ENCODE results near the gene BCL11A. TPM values are rescaled to one million over a fixed set of nuclear protein-coding genes. Genes with fewer than 3 reads are reported as not detected.
"Not testable (repeated sequence)": the region's sequence is repeated elsewhere in the genome, so short reads cannot be mapped to it uniquely, and the experiment has no call there.

The BCL11A gene
- total RNA-seq, 1 experiment from 2014 or later: 4.7 TPM

DNA sequence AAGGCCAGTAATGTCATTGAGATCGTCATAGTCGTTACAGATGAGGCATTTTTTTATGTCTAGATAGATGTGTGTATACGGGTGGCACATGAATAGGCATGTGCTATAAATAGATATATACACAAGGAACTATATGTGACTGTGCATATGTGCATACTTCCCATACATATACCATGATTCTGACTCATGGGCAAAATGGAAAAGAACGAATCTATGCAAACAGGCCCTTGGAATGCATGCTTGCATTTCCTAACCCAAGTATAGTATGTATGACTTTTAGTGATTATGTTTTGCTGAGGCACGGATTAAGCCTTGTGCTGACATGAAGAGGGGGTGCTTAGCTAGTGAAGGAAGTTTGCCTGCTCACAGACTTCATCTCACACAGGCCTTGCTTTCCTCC lies 111.7 kb downstream of the BCL11A start:
- DNase-seq (ENCODE audit: low read depth, low spot score): no peak
- in situ Hi-C loops (cut with HindIII; ENCODE audit: low pct_unique_long_range_greater_than_20kb, low sequenced_read_pairs): no loop called here

DNA sequence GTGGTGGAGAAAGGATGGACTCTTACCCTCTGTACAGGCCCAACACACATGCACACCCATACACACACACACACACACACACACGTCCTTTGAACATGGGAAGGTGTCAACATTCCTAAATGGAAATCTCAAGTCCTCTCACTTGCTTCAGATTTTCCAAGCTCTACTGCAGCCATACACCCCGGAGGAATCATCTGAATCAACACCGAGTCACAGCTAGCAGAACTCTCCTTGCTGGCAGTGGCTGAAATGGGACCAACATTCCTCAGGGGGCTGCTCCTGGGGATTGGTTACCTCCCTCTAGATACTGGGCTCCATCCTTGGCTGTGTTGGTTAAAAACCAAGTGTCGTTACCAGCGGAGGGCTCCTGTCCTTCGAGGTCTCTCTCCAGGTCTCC lies 112.7 kb downstream of the BCL11A start:
- no peak for DNase-seq (ENCODE audit: low read depth, low spot score)
- in situ Hi-C loops (cut with HindIII; ENCODE audit: low pct_unique_long_range_greater_than_20kb, low sequenced_read_pairs): no loop called here

DNA sequence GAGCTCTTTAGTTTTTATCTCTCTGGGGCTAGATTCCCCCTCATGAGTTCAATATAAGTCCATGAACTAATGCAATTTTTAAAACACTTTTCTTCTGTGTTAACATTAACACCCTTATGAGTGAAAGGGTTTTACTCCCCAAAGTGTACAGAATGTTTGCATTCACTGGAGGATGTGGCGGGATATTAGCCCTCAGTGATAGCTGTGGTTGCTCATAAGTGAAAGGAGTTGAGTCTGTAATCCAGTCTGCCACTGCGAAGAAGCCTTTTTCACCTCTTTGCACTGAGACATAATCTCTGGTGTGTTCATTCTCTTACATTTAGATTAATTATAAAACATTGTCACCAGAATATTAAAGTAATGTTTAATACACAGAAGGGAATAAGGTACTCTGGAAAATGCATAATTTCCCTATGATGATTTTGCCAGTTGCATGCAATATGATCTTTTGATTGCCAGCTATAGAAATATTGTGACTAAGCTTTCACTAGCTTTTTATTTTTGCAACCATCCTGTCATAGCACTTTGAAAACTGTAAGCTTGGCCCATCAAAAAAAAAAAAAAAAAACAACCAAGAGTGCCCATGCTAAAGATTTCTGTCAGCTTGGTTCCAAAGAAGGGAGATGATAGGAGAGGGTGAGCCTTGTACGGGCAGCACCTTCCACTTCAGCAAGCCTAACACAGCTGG lies 113.2 kb downstream of the BCL11A start:
- DNase-seq (ENCODE audit: low read depth, low spot score): no peak
- in situ Hi-C loops (cut with HindIII; ENCODE audit: low pct_unique_long_range_greater_than_20kb, low sequenced_read_pairs): no loop called here

DNA sequence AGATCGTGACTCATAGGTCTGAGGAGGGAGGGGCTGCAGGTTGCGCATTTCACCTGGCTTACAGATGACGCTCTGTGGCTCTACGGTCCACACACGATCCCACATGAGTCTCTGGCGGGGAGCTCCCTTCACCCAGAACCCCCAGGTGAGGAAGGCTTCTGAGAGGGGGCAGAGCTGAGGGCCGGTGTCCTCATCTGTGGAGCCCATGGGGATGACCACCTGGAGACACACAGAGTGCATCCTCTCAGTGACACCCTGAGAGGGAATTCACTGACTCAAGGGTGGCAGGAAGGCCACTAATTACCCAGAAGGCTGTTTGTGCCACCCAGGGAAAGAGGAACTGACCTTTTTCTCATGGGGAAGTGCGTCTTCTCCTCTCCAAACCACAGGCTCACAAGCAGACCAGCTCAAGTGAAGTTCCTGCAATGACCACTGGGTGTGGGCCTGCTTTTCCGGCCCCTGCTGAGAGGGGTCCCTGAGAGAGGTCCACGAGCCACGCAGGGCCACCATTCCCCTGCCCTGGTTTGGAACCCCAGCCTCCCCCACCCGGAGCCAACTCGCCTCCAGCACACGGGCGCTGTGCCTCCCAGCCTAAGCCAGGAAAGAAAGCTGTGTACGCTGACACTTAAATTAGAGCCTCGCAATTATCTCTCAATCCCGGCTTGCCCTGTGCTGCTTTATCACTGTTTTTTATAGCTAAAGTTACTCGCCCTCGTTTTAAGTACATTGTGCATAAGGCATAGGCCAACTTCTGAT lies 114.1 kb downstream of the BCL11A start:
- peak; percentile 61 for DNase-seq (ENCODE audit: low read depth, low spot score)
- in situ Hi-C loops (cut with HindIII; ENCODE audit: low pct_unique_long_range_greater_than_20kb, low sequenced_read_pairs): no loop called here

DNA sequence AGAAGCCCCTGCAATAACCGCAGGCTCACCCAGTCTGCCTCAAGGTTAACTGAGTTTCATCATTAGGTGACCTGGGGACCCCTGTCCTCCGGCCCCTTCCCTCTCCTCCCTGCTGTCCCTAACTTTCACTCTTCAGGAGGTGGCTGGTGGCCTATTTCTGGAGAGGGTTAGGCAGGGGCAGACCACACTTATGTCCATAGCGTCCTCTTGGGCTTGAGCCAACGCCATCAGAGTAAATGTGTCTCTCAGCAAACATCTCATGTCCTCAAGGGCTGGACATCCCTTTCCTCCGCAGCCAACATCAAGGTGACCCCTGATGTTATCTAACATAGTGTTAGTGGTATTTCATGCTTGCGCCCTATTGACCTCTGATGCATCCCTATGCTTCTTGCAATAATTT lies 114.8 kb downstream of the BCL11A start:
- in situ Hi-C loops (cut with HindIII; ENCODE audit: low pct_unique_long_range_greater_than_20kb, low sequenced_read_pairs): no loop called here

DNA sequence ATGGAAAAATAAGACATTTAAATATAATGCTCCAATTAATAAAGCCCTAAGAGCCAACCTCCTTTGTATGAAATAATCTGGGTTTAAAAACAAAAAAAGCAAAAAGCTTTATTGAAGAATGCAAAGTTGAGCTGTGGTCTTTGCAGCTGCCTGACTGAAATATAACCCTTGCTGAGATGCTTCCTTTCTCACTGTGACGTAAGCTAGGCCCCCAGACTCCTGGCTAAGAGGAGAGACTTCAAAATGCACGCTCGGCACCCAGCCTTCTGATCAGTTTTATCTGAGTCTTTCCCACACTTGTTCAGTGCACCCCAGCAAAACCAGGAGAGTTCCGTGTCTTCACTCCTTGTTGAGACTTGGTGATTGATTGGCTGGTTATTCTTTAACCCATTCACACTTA lies 115.3 kb downstream of the BCL11A start:
- DNase-seq (ENCODE audit: low read depth, low spot score): no peak
- in situ Hi-C loops (cut with HindIII; ENCODE audit: low pct_unique_long_range_greater_than_20kb, low sequenced_read_pairs): no loop called here

More for the DNA sequence above, 114.8 kb downstream of the BCL11A start:
- no peak for DNase-seq (ENCODE audit: low read depth, low spot score)

DNA sequence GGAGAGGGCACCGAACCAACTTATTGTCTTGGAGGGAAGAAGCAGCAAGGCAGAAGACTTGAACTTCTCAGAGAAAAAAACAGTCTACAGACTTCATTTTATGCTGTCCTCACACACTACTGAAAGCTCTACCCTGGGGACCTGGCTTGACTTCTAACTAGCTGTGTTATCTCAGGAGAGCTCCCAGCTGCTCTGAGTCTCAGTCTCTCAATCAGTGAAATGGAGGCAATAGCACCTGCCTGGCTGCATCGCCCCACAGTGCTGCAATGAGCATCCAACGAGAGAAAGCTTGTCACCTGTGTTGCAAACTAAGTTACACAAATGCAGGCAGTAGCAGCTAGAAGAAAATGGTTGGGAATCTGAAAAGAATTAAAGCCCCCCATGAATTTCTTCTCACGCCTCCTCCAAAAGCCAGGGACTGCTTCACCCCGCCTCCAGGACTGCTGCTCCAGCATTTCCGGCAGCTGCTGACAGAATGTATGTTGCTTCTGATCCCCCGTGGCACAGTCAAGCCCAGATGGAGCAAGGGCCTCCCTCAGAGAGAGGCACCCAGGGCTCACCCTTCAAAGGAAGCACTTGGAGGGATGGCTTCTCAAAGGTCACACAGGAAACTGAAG lies 116.3 kb downstream of the BCL11A start:
- in situ Hi-C loops (cut with HindIII; ENCODE audit: low pct_unique_long_range_greater_than_20kb, low sequenced_read_pairs): no loop called here
- DNase-seq (ENCODE audit: low read depth, low spot score): no peak

DNA sequence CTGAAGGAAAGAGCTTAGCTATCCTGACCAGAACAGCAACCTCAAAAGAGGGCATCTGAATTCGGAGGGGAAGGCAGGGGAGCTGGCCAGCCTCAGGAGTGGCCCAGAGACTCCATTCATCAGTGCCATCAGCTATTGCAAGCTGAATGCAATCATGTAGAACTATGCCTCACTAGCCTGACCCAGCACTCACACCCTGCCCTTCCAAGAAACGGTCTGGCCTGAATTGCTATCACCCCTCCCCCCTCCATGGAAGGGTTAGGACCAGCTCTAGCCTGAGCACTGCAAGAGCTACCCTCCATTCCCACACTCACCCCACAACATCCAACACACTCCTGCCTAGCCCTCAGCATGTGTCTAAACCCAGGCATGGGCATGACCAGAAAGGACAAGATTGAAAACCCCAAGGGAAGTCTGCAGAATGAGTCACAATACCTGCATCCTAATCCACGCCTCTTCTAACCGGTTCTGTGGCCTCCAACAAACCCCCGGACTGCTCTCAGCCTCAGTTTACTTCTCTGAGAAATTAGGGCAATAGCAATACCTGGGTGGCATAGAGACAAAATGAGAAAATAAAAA lies 120.3 kb downstream of the BCL11A start:
- in situ Hi-C loops (cut with HindIII; ENCODE audit: low pct_unique_long_range_greater_than_20kb, low sequenced_read_pairs): no loop called here
- no peak for DNase-seq (ENCODE audit: low read depth, low spot score)

DNA sequence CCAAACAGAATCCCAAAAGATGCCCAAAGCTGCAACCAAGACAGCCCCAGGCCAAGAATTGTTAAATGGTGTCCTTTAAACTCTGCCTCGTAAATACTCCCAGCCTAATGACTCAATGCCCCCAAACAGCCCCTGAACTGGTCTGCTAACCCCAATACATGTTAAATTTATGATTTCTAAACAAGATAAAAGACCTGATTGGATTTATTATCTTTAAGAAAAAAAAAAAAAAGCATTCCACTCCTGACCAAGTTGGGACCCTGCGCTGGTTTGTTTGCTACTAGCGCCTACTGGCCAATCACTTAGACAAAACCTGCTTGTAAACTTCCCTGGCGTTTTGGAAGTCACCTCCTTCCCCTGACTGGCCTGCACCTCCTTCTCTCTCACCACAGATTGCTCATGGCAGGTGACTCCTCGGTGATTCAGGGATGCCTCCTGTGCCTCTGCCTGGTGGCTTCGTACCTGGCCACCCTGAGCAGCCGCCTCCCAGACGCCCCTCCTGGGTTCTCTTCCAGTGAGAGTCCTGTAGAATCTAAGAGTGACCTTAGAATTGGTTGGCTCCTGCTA lies 121.3 kb downstream of the BCL11A start:
- in situ Hi-C loops (cut with HindIII; ENCODE audit: low pct_unique_long_range_greater_than_20kb, low sequenced_read_pairs): no loop called here
- DNase-seq (ENCODE audit: low read depth, low spot score): no peak

DNA sequence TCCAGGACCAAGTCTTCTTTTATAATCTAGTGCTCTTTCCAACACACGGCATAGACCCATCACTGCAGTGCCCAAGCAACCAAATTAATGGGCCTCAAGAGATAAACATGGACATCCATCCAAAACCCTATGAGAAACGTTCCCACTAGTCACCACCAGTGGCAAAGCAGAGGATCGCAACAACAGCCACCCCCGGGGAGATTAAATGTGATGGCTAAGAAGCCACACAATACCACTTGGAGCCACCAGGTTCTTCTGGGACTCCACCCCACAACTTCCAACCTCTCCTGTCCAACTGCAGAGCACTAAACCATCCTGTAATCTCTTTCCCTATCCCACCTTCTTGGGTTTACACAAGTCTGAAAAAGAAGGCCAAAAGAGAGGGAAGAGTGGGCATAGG lies 123.8 kb downstream of the BCL11A start:
- in situ Hi-C loops (cut with HindIII; ENCODE audit: low pct_unique_long_range_greater_than_20kb, low sequenced_read_pairs): no loop called here
- no peak for DNase-seq (ENCODE audit: low read depth, low spot score)

DNA sequence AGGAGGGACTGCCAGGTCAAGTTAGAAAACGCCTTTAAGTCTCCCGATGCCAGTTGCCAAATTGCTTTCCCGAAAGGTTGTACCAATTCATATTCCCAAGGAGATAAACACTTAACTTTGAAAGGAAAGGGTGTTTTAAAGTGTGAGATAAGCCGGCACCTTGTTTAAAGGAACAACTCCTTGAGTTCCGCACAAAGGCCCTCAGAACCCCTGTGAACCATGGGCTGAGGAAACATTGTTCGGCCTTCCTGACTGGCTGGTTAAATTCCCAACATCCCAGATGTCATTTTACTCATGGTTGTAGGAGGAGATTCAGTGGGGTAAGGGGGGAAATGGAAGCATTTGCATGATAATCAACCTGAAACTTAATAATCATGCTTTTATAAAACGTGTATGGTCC lies 126.6 kb downstream of the BCL11A start:
- in situ Hi-C loops (cut with HindIII; ENCODE audit: low pct_unique_long_range_greater_than_20kb, low sequenced_read_pairs): no loop called here
- DNase-seq (ENCODE audit: low read depth, low spot score): no peak

DNA sequence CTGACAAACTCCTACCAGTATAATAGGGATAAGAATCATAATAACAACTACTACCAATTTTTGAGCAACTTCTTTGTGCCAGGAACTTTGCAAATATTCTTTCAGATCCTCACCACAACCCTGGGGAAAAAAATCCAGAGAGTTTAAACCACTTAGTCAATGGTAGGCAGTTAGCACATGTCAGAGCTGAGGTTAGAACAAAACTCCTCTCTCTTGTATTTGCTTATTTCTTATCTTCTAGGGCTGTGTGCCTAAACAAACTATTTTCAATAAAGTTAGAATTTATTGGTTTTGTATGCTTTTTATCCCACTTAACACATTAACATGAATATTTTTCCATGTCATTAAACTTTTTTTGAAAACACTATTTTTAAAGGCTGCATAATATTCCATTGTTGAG lies 127.1 kb downstream of the BCL11A start:
- in situ Hi-C loops (cut with HindIII; ENCODE audit: low pct_unique_long_range_greater_than_20kb, low sequenced_read_pairs): no loop called here
- DNase-seq (ENCODE audit: low read depth, low spot score): no peak

DNA sequence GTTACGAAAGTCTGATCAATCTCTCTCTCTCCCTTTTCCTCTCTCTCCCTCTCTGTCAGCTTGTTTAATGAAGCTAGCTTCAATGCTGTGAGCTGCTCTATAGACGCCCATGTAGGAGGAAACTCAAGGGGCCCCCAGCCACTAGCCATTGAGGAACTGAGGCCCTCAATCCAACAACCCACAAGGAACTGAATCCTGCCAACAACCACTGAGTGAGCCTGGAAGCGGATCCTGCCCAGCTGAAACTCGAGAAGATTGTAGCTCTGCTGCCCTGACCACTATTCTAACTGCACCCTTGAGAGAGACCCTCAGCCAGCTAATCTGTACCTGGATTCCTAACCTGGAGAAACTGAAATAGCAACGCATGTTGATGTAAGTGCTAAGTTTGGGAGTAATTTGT lies 129.2 kb downstream of the BCL11A start:
- in situ Hi-C loops (cut with HindIII; ENCODE audit: low pct_unique_long_range_greater_than_20kb, low sequenced_read_pairs): no loop called here
- no peak for DNase-seq (ENCODE audit: low read depth, low spot score)

DNA sequence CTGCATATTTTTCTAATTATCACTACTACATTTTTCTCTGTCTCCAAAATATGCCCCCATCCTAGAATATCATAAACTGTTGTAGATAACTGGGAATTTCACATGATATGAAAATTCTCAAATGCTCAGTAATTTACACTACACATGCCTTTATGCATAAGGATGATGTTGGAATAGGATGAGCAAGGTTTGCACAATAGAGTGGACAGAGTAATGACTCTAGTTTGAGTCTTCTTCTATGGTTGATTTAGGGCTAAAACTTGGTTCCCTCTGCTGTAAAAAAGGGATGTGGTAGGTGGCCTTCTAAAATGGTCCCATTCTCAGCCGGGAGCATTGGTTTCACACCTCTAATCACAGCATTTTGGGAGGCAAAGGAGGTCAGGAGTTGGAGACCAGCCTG lies 129.9 kb downstream of the BCL11A start:
- no peak for DNase-seq (ENCODE audit: low read depth, low spot score)
- in situ Hi-C loops (cut with HindIII; ENCODE audit: low pct_unique_long_range_greater_than_20kb, low sequenced_read_pairs): no loop called here

DNA sequence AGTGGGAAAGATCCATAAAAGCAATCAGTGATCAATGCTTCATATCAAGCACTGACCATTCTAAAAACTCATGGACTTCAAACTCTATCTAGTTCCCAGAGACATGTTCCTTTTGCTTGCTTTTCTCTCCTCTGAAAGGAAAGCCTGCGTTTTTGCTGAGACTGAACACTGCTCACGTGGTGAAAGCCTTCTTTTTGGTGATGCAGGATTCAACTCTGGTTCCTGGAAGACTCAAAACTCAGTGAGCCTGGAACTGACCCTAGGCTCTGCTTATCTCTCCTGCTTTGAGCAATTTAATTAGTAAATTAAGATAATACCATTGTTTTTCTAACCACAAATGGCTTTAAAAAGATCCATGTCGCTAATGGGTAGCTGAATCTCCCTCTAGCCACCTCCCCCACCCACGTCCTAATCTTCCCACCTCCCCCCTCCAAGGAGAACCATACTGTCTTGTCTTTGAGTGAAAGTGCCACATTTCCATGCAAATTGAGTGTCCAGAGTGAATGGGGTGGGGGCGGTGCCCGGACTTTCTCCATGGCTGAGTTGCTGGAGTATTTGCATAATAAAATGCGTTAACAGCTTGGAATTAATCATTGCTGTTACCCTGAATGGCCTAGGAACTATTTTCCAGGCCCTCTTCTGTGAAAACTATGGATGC lies 130.5 kb downstream of the BCL11A start:
- in situ Hi-C loops (cut with HindIII; ENCODE audit: low pct_unique_long_range_greater_than_20kb, low sequenced_read_pairs): no loop called here
- DNase-seq (ENCODE audit: low read depth, low spot score): no peak

DNA sequence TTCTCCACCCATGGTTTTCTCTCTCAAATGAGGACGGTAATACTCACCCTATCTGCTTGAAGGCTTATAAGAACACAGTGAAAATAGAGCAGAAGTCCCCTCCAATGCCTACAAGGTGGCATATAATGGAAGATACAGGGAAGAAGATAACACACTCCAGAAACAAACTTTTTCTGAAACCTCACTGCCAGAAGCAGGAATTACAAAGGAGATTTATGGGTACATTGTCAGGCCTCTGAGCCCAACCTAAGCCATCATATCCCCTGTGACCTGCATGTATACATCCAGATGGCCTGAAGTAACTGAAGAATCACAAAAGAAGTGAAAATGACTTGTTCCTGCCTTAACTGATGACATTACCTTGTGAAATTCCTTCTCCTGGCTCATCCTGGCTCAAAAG lies 136.2 kb downstream of the BCL11A start:
- in situ Hi-C loops (cut with HindIII; ENCODE audit: low pct_unique_long_range_greater_than_20kb, low sequenced_read_pairs): not testable (repeated sequence)

DNA sequence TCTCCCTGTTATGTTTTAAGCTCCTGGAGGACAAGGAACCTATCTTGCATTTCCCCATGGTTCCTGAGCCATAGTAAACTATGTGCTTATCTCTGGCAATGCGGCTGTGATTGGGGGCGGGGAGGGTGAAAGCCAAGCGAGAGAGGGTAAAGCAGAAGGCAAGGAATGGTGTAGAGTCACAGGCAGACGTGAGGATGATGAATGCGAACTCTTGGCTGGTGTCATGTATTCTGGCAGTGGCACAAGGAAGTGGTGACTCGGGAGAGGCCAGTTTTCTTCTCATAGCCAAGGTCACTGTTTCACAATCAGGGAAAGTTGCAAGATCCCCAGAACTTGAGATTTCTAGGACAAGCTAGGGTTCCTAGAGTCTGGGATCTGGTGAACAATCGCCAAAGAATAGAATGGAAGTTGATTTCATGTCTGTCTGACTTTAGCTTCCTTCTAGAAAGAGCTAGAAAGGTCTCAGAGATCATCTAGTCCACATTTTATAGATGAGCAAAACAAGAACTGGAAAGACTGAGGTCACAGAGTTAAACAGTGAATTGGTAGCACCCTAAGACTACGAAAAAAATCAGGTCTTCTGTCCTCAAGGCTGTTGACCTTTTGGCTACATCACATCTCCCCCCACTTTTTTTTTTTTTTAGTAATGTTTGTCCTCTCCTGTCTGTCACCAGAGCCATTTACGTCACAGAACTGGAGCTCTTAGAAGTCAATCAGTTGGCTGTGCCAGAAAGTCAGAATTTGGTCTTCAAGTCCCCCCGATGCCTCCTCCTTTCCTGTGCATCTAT lies 137.0 kb downstream of the BCL11A start:
- in situ Hi-C loops (cut with HindIII; ENCODE audit: low pct_unique_long_range_greater_than_20kb, low sequenced_read_pairs): no loop called here
- DNase-seq (ENCODE audit: low read depth, low spot score): no peak

More for the DNA sequence above, 136.2 kb downstream of the BCL11A start:
- not testable (repeated sequence) for DNase-seq (ENCODE audit: low read depth, low spot score)

All from SK-MEL-5 (cell line).